Loucy (cell line): ENCODE results near the gene ATP8A2.
A peak's percentile ranks its signal among the peaks of the same experiment; 100 is the strongest.

Experiments
- H2AFZ ChIP-seq: fragments of 200-600 bp; sonication (generic); 2 replicates; pipeline ENCODE4 v1.6.0; 2016; ENCODE audit warnings: antibody characterized with exemption, mild to moderate bottlenecking, low read length, moderate library complexity
- H3F3A ChIP-seq: fragments of 200-600 bp; 2 replicates; pipeline ENCODE4 v1.6.0; 2016; ENCODE audit warnings: antibody characterized with exemption, low read depth, mild to moderate bottlenecking
- H3K27me3 ChIP-seq: fragments of 200-600 bp; sonication (generic); 2 replicates; pipeline ENCODE4 v1.6.1; 2014; ENCODE audit warnings: low read length, mild to moderate bottlenecking; ENCODE audit not compliant: insufficient read depth, poor library complexity, severe bottlenecking
- H3K36me3 ChIP-seq: fragments of 200-600 bp; sonication (generic); 2 replicates; pipeline ENCODE4 v1.6.1; 2016; ENCODE audit warnings: low read length; ENCODE audit not compliant: insufficient read depth
- H3K4me1 ChIP-seq: fragments of 200-600 bp; sonication (generic); 2 replicates; pipeline ENCODE4 v1.5.1; 2014; ENCODE audit warnings: low read length, mild to moderate bottlenecking; ENCODE audit not compliant: insufficient read depth, poor library complexity, severe bottlenecking
- H3K4me2 ChIP-seq: fragments of 200-600 bp; sonication (generic); 2 replicates; pipeline ENCODE4 v1.6.0; 2014; ENCODE audit warnings: antibody characterized with exemption, low read length, low read depth, mild to moderate bottlenecking; ENCODE audit not compliant: poor library complexity, severe bottlenecking
- H3K4me3 ChIP-seq: fragments of 200-600 bp; sonication (generic); 2 replicates; pipeline ENCODE4 v1.5.1; 2014; ENCODE audit warnings: low read length, mild to moderate bottlenecking, mixed read lengths; ENCODE audit not compliant: poor library complexity, severe bottlenecking
- H3K79me2 ChIP-seq: fragments of 200-600 bp; sonication (generic); 2 replicates; pipeline ENCODE4 v1.6.1; 2014; ENCODE audit warnings: low read length; ENCODE audit not compliant: insufficient read depth
- H3K9ac ChIP-seq: fragments of 200-600 bp; sonication (generic); 2 replicates; pipeline ENCODE4 v1.6.0; 2014; ENCODE audit warnings: mild to moderate bottlenecking, low read depth, low read length, moderate library complexity; ENCODE audit not compliant: poor library complexity, severe bottlenecking
- H3K9me2 ChIP-seq: fragments of 200-600 bp; sonication (generic); replicated peaks from 2 replicates; pipeline ENCODE4 v1.6.1; 2016; ENCODE audit warnings: low read depth, low read length, mixed read lengths
- H3K9me3 ChIP-seq: fragments of 200-600 bp; sonication (generic); 2 replicates; pipeline ENCODE4 v1.6.1; 2014; ENCODE audit warnings: mild to moderate bottlenecking, antibody characterized with exemption, low read length, low read depth; ENCODE audit not compliant: insufficient read depth
- H4K20me1 ChIP-seq: fragments of 200-600 bp; sonication (generic); 2 replicates; pipeline ENCODE4 v1.6.0; 2014; ENCODE audit warnings: antibody characterized with exemption, low read length, mild to moderate bottlenecking; ENCODE audit not compliant: insufficient read depth, poor library complexity, severe bottlenecking
- CTCF ChIP-seq: fragments of 200-600 bp; sonication (generic); conservative IDR thresholded peaks from 2 replicates; pipeline ENCODE4 v1.5.1; 2014; ENCODE audit warnings: mild to moderate bottlenecking, antibody characterized with exemption, low read length
- EZH2phosphoT487 ChIP-seq: fragments of 200-600 bp; IDR thresholded peaks from 2 replicates; pipeline ENCODE4 v1.6.1; 2018; ENCODE audit warnings: antibody characterized with exemption, mild to moderate bottlenecking, moderate library complexity, borderline replicate concordance

ATP8A2 gene

GRCh38 chr13:25966086-25966485, 594.3 kb downstream of the ATP8A2 start:
- Histone ChIP-seq H3K27me3 (no peaks in the 10 kb centered on the region), H3K9me2 (no peaks in the 10 kb centered on the region), H3K36me3 (no peaks in the 10 kb centered on the region), H2AFZ (no peak overlapping the region), H3K79me2 (no peaks in the 10 kb centered on the region), H3K9ac (no peak overlapping the region), H4K20me1 (no peaks in the 10 kb centered on the region), H3F3A (no peaks in the 10 kb centered on the region), H3K4me1 (peaks cover 3% of the 10 kb centered on the region), H3K4me3 (no peak overlapping the region), H3K9me3 (no peaks in the 10 kb centered on the region), H3K4me2 (no peak overlapping the region)
- TF ChIP-seq CTCF (no peak), EZH2phosphoT487 (no peak)

- Histone ChIP-seq H3K4me3 (no peak overlapping the region), H3K9ac (no peak overlapping the region), H3K27me3 (no peaks in the 10 kb centered on the region), H3K9me2 (no peaks in the 10 kb centered on the region), H3K36me3 (no peaks in the 10 kb centered on the region), H4K20me1 (no peaks in the 10 kb centered on the region), H2AFZ (no peak overlapping the region), H3K9me3 (no peaks in the 10 kb centered on the region), H3K4me1 (peaks cover 14% of the 10 kb centered on the region), H3F3A (no peaks in the 10 kb centered on the region), H3K79me2 (no peaks in the 10 kb centered on the region), H3K4me2 (no peak overlapping the region)
- no peak for TF ChIP-seq CTCF
- TF ChIP-seq EZH2phosphoT487, result no peak
These were observed 595.4 kb downstream of the ATP8A2 start for GRCh38 chr13:25967144-25967543.

GRCh38 chr13:25971047-25971446, 599.3 kb downstream of the ATP8A2 start:
- Histone ChIP-seq H4K20me1 (no peaks in the 10 kb centered on the region), H3K36me3 (no peaks in the 10 kb centered on the region), H3K9me3 (no peaks in the 10 kb centered on the region), H3K4me2 (peak overlapping the region; percentile 63), H3F3A (no peaks in the 10 kb centered on the region), H3K27me3 (no peaks in the 10 kb centered on the region), H3K4me3 (peak overlapping the region; percentile 25), H3K9ac (peak overlapping the region; percentile 33), H3K9me2 (no peaks in the 10 kb centered on the region), H3K79me2 (no peaks in the 10 kb centered on the region), H3K4me1 (peaks cover 40% of the 10 kb centered on the region), H2AFZ (peak overlapping the region; percentile 13; the same call in 1 of the 2 replicates)
- TF ChIP-seq CTCF (no peak), EZH2phosphoT487 (no peak)
